ENCODE measurements around the gene NSF.
A peak's percentile ranks its signal among the peaks of the same experiment; 100 is the strongest.
"Not testable (repeated sequence)": the region's sequence is repeated elsewhere in the genome, so short reads cannot be mapped to it uniquely, and the experiment has no call there.

NSF gene

GRCh38 chr17:46759141-46759540 is 168.7 kb downstream of the NSF start:
- DNase-seq: no peak

GRCh38 chr17:46763416-46763815 is 172.9 kb downstream of the NSF start:
- DNase-seq: no peak

- no peak for DNase-seq
These were observed 173.7 kb downstream of the NSF start for GRCh38 chr17:46764000-46764708.

GRCh38 chr17:46764709-46765401 is 174.4 kb downstream of the NSF start:
- DNase-seq: no peak

- DNase-seq: no peak
These were observed 175.0 kb downstream of the NSF start for GRCh38 chr17:46765453-46765852.

- DNase-seq: no peak
These were observed 176.3 kb downstream of the NSF start for GRCh38 chr17:46766493-46767491.

- no peak for DNase-seq
These were observed 178.0 kb downstream of the NSF start for GRCh38 chr17:46768540-46768870.

GRCh38 chr17:46768896-46769295 is 178.4 kb downstream of the NSF start:
- DNase-seq: not testable (repeated sequence)

- no peak for DNase-seq
These were observed 179.3 kb downstream of the NSF start for GRCh38 chr17:46769531-46770438.

GRCh38 chr17:46770439-46770817 is 180.0 kb downstream of the NSF start:
- DNase-seq: no peak

GRCh38 chr17:46770818-46771560 is 180.5 kb downstream of the NSF start:
- DNase-seq: no peak

GRCh38 chr17:46771561-46772474 is 181.3 kb downstream of the NSF start:
- peak; percentile 76 for DNase-seq

- DNase-seq: no peak
These were observed 182.2 kb downstream of the NSF start for GRCh38 chr17:46772475-46773220.

GRCh38 chr17:46773221-46773605 is 182.7 kb downstream of the NSF start:
- no peak for DNase-seq

- DNase-seq: no peak
These were observed 183.2 kb downstream of the NSF start for GRCh38 chr17:46773676-46774075.

- no peak for DNase-seq
These were observed 183.8 kb downstream of the NSF start for GRCh38 chr17:46774108-46774737.

GRCh38 chr17:46776298-46777005 is 186.0 kb downstream of the NSF start:
- DNase-seq: no peak

Measured in 8988T (cell line).